ENCODE results near the gene FDX2. TPM values are rescaled to one million over a fixed set of nuclear protein-coding genes. Genes with fewer than 3 reads are reported as not detected.
"Not testable (repeated sequence)": the region's sequence is repeated elsewhere in the genome, so short reads cannot be mapped to it uniquely, and the experiment has no call there.

FDX2 gene
- polyA plus RNA-seq, 3 donors: 15.4 to 19.3 (median 18.0) TPM

DNA sequence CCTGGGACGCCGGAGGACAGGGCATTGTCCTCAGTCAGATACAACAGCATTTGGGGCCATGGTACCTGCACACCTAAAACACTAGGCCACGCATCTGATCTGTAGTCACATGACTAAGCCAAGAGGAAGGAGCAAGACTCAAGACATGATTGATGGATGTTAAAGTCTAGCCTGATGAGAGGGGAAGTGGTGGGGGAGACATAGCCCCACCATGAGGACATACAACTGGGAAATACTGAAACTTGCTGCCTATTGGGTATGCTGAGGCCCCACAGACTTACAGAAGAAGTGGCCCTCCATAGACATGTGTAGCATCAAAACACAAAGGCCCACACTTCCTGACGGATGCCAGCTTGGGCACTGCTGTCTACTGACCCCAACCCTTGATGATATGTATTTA is 30.4 kb downstream of the FDX2 start:
- no peak for DNase-seq (ENCODE audit: low read depth in 3 of 3, low spot score in 2 of 3)

DNA sequence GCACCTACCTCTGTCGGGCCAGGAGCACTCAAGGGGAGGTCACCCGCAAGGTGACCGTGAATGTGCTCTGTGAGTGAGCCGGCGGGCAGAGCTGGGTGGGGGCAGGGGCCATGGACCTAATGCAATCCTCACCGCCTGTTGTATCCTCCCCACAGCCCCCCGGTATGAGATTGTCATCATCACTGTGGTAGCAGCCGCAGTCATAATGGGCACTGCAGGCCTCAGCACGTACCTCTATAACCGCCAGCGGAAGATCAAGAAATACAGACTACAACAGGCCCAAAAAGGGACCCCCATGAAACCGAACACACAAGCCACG is 30.9 kb downstream of the FDX2 start:
- DNase-seq (ENCODE audit: low read depth in 3 of 3, low spot score in 2 of 3): no peak

DNA sequence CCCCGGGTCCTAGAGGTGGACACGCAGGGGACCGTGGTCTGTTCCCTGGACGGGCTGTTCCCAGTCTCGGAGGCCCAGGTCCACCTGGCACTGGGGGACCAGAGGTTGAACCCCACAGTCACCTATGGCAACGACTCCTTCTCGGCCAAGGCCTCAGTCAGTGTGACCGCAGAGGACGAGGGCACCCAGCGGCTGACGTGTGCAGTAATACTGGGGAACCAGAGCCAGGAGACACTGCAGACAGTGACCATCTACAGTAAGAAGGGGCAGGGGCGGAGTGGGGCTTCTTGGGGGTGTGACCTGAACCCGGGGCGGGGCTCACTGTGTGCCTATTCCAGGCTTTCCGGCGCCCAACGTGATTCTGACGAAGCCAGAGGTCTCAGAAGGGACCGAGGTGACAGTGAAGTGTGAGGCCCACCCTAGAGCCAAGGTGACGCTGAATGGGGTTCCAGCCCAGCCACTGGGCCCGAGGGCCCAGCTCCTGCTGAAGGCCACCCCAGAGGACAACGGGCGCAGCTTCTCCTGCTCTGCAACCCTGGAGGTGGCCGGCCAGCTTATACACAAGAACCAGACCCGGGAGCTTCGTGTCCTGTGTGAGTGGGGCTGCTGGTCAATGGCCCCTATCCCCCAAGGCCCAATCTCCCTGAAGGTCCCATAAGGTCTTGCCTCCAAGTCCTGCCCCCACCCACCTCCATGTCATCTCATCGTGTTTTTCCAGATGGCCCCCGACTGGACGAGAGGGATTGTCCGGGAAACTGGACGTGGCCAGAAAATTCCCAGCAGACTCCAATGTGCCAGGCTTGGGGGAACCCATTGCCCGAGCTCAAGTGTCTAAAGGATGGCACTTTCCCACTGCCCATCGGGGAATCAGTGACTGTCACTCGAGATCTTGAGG is 31.5 kb downstream of the FDX2 start:
- DNase-seq (ENCODE audit: low read depth in 3 of 3, low spot score in 2 of 3): no peak

DNA sequence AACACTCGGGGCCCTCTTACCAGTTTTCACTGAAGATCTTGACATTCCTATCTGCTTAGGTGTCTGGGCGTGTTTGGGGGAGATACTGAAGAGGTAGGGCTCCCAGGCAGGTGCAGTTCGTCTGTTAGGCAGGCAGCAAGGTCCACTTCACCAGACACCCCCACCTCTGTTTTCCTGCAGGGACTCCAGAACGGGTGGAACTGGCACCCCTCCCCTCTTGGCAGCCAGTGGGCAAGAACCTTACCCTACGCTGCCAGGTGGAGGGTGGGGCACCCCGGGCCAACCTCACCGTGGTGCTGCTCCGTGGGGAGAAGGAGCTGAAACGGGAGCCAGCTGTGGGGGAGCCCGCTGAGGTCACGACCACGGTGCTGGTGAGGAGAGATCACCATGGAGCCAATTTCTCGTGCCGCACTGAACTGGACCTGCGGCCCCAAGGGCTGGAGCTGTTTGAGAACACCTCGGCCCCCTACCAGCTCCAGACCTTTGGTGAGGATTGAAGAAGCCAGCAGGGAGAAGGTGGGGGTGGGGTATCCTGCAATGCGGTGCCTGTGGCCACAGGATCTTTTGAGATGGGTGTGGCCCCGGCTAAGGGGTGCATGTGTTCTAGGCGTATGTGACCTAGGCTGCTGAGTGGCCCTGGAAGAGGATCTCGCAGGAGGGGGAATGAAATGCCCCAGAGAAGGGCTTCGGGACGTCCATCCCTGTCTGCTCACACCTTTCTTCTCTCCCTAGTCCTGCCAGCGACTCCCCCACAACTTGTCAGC is 32.3 kb downstream of the FDX2 start:
- no peak for DNase-seq (ENCODE audit: low read depth in 3 of 3, low spot score in 2 of 3)

DNA sequence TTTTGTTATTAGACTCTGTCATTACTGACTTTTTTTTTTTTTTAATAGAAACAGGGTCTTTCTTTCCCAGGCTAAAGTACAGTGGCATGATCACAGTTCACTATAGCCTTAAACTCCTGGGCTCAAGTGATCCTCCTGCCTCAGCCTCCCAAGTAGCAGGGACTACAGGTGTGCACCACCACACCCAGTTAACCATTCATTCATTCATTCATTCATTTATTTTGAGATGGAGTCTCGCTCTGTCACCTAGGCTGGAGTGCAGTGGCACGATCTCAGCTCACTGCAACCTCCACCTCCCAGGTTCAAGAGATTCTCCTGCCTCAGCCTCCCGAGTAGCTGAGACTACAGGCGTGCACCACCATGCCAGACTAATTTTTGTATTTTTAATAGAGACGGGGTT is 33.8 kb downstream of the FDX2 start:
- DNase-seq (ENCODE audit: low read depth in 3 of 3, low spot score in 2 of 3): not testable (repeated sequence)

DNA sequence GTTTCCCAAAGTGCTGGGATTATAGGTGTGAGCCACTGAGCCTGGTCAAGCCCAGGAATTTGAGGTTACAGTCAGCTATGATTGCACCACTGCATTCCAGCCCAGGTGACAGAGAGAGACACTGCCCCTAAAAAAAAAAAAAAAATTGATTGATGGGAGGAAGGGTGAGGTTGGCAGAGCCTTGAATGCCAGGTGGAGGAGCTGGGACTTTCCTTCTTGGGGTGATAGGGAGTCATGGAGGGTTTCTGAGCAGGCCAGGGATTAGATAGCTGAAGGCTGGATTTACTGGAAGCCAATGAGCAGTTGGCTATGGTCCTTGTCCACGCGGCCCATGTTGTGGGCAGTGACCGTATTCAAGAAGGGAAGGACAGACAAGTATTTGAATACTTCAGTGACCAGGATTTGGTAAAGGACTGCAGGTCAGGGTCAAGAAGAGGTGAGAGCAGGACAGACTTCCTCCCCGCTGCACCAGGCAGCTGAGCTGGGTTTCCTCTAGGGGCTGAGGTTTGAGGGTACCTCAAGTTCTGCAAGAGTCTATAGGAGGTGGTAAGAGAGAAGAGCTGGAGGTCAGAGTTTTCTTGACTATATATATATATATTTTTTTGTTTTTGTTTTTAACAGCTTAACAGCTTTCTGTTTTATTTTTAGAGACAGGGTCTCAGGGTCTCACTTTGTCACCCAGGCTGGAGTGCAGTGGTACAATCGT is 35.9 kb downstream of the FDX2 start:
- DNase-seq (ENCODE audit: low read depth in 3 of 3, low spot score in 2 of 3): no peak

DNA sequence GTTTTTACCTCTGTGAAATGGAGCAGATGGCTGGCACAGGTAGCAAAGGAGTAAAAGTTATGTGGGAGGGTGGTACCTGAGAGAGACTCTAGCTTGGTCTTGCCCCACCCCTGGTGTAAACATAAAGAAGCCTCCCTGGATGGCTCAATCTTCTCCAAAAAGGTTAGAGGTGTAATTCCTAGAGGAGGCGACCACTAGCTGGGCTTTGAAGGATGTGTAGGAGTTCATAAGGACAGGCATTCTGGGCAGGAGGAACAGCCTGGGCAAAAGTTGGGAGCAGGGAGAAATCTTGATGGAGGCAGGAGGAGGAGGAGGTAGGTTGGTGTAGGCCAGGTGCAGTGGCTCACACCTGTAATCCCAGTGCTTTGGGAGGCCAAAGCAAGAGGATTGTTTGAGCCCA is 36.9 kb downstream of the FDX2 start:
- no peak for DNase-seq (ENCODE audit: low read depth in 3 of 3, low spot score in 2 of 3)

DNA sequence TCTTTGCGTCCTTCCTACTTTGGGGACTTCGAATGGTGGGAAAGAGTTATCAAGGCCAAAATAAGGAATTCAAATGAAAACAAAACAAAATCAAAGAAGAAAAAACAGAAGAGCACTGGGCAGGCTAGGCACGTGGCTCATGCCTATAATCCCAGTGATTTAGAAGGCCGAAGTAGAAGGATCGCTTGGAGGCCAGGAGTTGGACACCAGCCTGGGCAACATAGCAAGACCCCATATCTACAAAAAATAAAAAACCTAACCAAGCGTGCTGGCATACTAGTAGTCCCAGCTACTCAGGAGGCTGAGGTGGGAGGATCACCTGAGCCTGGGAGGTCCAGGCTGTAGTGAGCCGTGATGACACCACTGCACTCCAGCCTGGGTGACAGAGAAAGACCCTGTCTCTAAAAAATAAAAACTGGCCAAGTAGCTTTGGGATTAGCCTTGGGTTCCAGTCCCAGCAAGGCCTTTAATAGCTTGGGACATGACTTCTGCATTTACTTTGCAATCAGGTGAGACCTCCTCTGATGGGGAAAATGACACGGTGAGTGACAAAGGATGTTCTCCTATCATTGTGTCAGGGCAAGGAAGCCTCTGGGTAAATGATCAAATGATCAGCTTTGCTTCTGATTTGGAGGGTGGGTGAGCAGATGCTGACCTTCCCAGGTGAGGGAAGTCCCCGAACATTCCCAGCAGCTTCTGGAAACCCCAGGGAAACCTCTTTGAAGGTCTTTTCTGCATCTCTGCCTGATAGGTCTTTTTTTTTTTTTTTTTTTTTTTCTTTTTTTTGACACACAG is 37.8 kb downstream of the FDX2 start:
- DNase-seq (ENCODE audit: low read depth in 3 of 3, low spot score in 2 of 3): no peak

DNA sequence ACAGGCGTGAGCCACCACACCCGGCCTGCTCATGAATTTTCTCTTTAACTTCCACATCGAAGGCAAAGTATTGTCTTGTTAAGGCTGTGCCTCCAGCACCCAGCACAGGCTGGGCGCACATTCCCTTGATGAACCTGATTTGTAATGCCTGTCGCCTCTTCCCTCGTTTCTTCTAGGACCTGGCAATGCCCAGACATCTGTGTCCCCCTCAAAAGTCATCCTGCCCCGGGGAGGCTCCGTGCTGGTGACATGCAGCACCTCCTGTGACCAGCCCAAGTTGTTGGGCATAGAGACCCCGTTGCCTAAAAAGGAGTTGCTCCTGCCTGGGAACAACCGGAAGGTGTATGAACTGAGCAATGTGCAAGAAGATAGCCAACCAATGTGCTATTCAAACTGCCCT is 41.2 kb downstream of the FDX2 start:
- no peak for DNase-seq (ENCODE audit: low read depth in 3 of 3, low spot score in 2 of 3)

DNA sequence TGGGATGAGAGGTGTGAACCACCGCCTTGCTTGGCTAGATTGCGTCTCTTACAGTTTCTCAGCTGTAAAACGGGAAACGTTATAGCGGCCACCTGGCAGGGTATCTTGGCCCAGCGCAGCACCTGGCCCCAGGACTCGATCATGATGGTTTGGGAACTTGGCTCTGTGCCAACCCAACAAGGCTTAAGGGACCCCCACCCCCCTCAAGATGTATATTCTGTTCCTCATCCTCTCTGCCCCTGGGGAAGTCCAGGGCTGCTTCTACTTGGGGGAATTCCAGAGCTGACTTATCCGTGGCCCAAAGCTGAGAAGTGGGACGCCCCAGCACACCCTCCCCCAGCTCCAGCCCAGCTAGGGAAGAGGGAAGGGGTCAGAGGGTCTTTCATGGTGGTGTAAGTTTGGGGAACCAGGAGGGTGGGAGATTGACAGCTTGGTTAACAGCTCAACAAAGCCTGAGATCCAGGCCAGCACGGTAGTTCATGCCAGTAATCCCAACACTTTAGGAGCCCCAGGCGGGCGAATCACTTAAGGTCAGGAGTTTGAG is 44.2 kb downstream of the FDX2 start:
- DNase-seq (ENCODE audit: low read depth in 3 of 3, low spot score in 2 of 3): no peak

DNA sequence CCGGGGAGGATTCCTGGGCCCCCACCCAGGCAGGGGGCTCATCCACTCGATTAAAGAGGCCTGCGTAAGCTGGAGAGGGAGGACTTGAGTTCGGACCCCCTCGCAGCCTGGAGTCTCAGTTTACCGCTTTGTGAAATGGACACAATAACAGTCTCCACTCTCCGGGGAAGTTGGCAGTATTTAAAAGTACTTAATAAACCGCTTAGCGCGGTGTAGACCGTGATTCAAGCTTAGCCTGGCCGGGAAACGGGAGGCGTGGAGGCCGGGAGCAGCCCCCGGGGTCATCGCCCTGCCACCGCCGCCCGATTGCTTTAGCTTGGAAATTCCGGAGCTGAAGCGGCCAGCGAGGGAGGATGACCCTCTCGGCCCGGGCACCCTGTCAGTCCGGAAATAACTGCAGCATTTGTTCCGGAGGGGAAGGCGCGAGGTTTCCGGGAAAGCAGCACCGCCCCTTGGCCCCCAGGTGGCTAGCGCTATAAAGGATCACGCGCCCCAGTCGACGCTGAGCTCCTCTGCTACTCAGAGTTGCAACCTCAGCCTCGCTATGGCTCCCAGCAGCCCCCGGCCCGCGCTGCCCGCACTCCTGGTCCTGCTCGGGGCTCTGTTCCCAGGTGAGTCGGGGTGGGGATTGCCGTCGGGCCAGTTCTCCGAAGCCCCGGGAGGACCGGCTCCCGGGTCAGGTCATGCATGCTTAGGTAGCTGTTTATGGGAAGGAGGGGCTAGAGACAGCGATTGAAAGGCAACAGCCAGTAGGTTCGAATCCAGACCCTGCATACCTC is 45.0 kb downstream of the FDX2 start, which contains the start of gene ICAM1:
ICAM1 (plus strand) TSS at position 505 of the 779 bp plus-strand sequence; CDS start at position 545, 40 bp downstream.
- DNase-seq (ENCODE audit: low read depth in 3 of 3, low spot score in 2 of 3): no peak

DNA sequence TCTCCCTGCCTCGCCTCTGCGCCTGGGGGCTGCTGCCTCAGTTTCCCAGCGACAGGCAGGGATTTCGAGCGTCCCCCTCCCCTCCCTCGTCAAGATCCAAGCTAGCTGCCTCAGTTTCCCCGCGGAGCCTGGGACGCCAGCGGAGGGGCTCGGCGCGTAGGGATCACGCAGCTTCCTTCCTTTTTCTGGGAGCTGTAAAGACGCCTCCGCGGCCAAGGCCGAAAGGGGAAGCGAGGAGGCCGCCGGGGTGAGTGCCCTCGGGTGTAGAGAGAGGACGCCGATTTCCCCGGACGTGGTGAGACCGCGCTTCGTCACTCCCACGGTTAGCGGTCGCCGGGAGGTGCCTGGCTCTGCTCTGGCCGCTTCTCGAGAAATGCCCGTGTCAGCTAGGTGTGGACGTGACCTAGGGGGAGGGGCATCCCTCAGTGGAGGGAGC is 45.6 kb downstream of the FDX2 start:
- DNase-seq (ENCODE audit: low read depth in 3 of 3, low spot score in 2 of 3): no peak

DNA sequence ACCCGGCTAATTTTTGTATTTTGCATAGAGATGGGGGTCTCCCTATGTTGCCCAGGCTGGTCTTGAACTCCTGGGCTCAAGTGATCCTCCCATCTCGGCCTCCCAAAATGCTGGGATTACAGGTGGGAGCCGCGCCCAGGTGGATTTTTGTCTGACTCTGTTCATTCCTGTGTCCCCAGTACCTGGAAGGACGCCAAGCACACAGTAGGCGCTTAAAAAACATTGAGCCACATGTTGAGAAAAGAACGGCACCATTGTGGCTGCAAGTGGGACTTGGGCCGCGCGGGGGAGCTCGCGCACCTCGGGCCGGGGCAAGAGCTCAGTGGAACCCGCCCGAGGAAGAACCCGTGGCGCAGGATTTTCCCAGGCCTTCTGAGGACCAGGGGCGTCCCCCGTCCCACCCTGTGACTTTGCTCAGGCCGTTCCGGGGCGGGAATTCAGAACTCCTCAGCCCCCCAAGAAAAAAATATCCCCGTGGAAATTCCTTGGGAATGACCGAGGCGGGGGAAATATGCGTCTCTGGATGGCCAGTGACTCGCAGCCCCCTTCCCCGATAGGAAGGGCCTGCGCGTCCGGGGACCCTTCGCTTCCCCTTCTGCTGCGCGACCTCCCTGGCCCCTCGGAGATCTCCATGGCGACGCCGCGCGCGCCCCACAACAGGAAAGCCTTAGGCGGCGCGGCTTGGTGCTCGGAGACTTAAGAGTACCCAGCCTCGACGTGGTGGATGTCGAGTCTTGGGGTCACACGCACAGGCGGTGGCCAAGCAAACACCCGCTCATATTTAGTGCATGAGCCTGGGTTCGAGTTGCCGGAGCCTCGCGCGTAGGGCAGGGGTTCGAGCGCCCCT is 46.3 kb downstream of the FDX2 start:
- DNase-seq (ENCODE audit: low read depth in 3 of 3, low spot score in 2 of 3): no peak

DNA sequence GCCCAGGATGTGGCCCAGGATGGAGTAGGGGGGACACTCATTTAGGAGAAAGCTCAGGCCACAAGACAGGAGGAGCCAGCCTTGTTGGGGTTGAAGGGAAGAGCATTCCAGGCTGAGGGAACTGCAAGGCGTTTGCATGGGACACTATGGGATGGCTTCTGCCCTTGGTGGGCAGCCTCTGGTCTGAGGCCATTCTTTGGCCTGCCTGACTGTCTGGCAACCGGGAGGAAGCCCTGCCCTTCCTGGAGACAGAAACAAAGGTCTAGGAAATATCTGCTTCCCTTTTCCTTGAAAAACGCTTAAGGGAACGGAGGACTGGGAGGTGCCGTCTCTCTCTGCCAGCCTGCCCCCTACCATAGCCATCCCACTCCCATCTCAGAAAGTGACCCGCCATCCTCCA is 47.7 kb downstream of the FDX2 start:
- no peak for DNase-seq (ENCODE audit: low read depth in 3 of 3, low spot score in 2 of 3)

DNA sequence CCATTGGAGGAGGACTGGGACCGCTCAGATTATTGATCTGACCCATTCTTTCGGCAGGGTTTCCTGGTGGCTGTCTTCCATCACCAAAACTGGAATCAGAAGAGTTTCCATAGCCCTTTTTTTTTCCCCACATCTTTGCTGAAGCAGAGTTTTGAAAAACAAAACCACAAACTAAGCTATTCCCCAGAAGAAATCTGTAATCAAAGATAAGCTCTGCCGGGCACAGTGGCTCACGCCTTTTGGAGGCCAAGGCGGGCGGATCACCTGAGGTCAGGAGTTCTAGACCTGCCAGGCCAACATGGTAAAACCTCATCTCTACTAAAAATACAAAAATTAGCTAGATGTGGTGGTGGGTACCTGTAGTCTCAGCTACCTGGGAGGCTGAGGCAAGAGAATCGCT is 49.1 kb downstream of the FDX2 start:
- no peak for DNase-seq (ENCODE audit: low read depth in 3 of 3, low spot score in 2 of 3)

DNA sequence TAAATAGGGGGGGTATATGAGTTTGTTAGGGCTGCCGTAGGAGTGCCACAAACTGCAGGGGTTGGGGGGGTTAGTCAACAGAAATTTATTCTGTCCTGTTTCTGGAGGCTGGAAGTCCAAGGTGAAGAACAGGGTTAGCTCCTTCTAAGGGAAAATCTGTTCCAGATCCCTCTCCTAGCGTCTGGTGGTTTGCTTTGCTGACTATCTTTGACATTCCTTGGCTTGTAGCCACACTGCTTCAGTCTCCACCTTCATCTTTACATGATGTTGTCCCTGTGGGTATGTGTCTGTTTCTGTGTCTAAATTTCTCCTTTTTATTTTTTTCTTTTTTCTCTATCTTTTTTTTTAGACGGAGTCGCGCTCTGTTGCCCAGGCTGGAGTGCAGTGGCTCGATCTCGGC is 53.0 kb downstream of the FDX2 start:
- no peak for DNase-seq (ENCODE audit: low read depth in 3 of 3, low spot score in 2 of 3)

DNA sequence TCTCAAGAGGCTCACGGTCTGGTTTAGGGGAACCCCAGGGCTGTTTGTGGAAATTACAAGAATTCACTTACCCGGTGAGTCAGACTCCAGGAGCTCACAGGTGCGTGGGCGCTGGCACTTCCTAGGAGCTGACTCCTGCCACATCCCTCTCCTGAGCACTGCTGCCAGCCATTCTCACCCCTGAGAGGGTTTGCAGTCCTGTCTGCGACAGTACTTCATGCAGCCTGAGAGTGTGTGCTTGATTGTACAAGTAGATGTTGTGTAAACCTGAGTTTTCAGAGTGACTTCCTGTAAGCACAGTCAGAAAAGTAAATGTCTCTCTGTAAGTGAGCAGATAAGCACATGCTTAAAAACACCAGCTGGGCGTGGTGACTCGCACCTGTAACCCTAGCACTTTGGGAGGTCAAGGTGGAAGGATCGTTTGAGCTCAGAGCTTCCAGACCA is 55.7 kb downstream of the FDX2 start:
- no peak for DNase-seq (ENCODE audit: low read depth in 3 of 3, low spot score in 2 of 3)

Measured in right renal cortex interstitium (tissue), 3 donors.